ENCODE results near the gene TRABD2B. TPM values are rescaled to one million over a fixed set of nuclear protein-coding genes. Genes with fewer than 3 reads are reported as not detected.

The TRABD2B gene
- total and polyA plus RNA-seq, 12 donors: 0.33 to 3.3 (median 0.83) TPM

- no peaks in the 10 kb centered on the region for H3K9me3 ChIP-seq (replicated peaks in 1 of 3)
- WGBS, 4 donors: 91 to 98% (median 93%) methylated on average over 3 of the region's 3 CpGs
- no peaks in the 10 kb centered on the region for H3K27me3 ChIP-seq
- no peak overlapping the region for H3K4me3 ChIP-seq
- no peak overlapping the region for H3K27ac ChIP-seq
- intact Hi-C loops (cut with DNase I): no loop called here
- DNase-seq: no peak
- no peaks in the 10 kb centered on the region for H3K36me3 ChIP-seq (replicated peaks in 1 of 2)
- TF ChIP-seq CTCF (IDR thresholded peaks at IDR 0.05): no peak
- no peak for TF ChIP-seq POLR2A (IDR thresholded peaks at IDR 0.05)
- H3K4me1 ChIP-seq (replicated peaks in 1 of 2): peaks cover 0 to 8% of the 10 kb centered on the region in 2 donors
Observed at GRCh38 chr1:47901001-47901575, 96.1 kb downstream of the TRABD2B start.

- H3K27ac ChIP-seq: no peak overlapping the region
- 67 to 79% (median 71%) methylated on average over 6 of the region's 6 CpGs for WGBS, 4 donors
- DNase-seq: no peak
- H3K4me3 ChIP-seq: no peak overlapping the region
- no peaks in the 10 kb centered on the region for H3K27me3 ChIP-seq
- no peaks in the 10 kb centered on the region for H3K9me3 ChIP-seq (replicated peaks in 1 of 3)
- no peaks in the 10 kb centered on the region for H3K36me3 ChIP-seq (replicated peaks in 1 of 2)
- peaks cover 12 to 14% of the 10 kb centered on the region in 2 donors for H3K4me1 ChIP-seq (replicated peaks in 1 of 2)
- TF ChIP-seq CTCF (IDR thresholded peaks at IDR 0.05) (no peak), POLR2A (IDR thresholded peaks at IDR 0.05) (no peak)
- intact Hi-C loops (cut with DNase I): no loop called here
Observed at GRCh38 chr1:47898133-47898845, 98.9 kb downstream of the TRABD2B start.

- intact Hi-C loops (cut with DNase I): no loop called here
- H3K9me3 ChIP-seq (replicated peaks in 1 of 3): no peaks in the 10 kb centered on the region
- H3K27me3 ChIP-seq: no peaks in the 10 kb centered on the region
- no peak overlapping the region for H3K4me3 ChIP-seq
- no peaks in the 10 kb centered on the region for H3K36me3 ChIP-seq (replicated peaks in 1 of 2)
- DNase-seq: no peak
- peak overlapping the region in 2 of 5 donors; percentile 38 to 42 for H3K27ac ChIP-seq
- TF ChIP-seq POLR2A (IDR thresholded peaks at IDR 0.05) (no peak), CTCF (IDR thresholded peaks at IDR 0.05) (no peak)
- WGBS, 4 donors: 89 to 100% (median 91%) methylated on average over 4 to 10 of the region's 10 CpGs
- peaks cover 12 to 14% of the 10 kb centered on the region in 2 donors for H3K4me1 ChIP-seq (replicated peaks in 1 of 2)
Observed at GRCh38 chr1:47895279-47896125, 101.7 kb downstream of the TRABD2B start.
